ENCODE results near the gene ETFDH.

DNA sequence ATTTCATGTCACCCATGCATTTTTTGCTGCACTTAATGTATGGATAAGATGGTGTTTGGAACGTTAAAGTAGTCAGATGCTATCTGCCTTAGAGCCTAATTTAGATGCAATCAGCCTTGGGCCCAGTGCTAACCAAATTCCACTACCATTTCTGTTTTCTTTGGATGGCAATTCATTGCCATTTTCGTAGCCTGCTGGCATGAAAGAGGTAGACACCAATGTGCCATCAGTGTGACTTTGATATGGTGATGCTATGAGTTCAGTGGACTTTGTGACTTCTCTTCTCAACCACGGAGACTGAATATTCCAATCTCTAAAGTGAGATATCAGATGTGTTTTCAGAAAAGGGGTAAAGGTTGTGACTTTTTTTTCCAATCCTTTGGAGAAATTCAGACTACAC lies 1.5 kb downstream of the ETFDH start:
- no peak for TF ChIP-seq CTCF (IDR thresholded peaks at IDR 0.05)
- no peak for TF ChIP-seq ZFX (IDR thresholded peaks at IDR 0.05; ENCODE audit: borderline replicate concordance)
